Activated CD8-positive, alpha-beta memory T cell treated with anti-CD3 and anti-CD28 coated beads for 1 hour (primary cell): ENCODE results near the gene JARID2.

Experiments used
- DNase-seq, 2 donors: peaks; one replicate each; pipeline ENCODE4 v3.0.0-alpha.2; 2020; ENCODE audit warnings: low read depth in 1 of 2; ENCODE audit errors: extremely low read depth in 1 of 2

JARID2 gene

GRCh38 chr6:15264412-15264811, 18.5 kb downstream of the JARID2 start:
- no peak for DNase-seq

GRCh38 chr6:15264902-15265761, 19.3 kb downstream of the JARID2 start:
- no peak for DNase-seq

- DNase-seq: no peak
Measured at GRCh38 chr6:15265787-15266186, 19.9 kb downstream of the JARID2 start.

- DNase-seq: no peak
Measured at GRCh38 chr6:15266423-15266996, 20.6 kb downstream of the JARID2 start.

- DNase-seq: no peak
Measured at GRCh38 chr6:15267221-15267620, 21.4 kb downstream of the JARID2 start.

- no peak for DNase-seq
Measured at GRCh38 chr6:15268137-15268908, 22.5 kb downstream of the JARID2 start.

- DNase-seq: no peak
Measured at GRCh38 chr6:15269011-15269410, 23.1 kb downstream of the JARID2 start.

GRCh38 chr6:15269619-15270018, 23.8 kb downstream of the JARID2 start:
- DNase-seq: no peak

GRCh38 chr6:15270402-15270801, 24.5 kb downstream of the JARID2 start:
- DNase-seq: no peak

- no peak for DNase-seq
Measured at GRCh38 chr6:15272562-15272961, 26.7 kb downstream of the JARID2 start.

- no peak for DNase-seq
Measured at GRCh38 chr6:15274692-15275387, 29.0 kb downstream of the JARID2 start.

- DNase-seq: no peak
Measured at GRCh38 chr6:15276036-15276985, 30.4 kb downstream of the JARID2 start.

- DNase-seq: no peak
Measured at GRCh38 chr6:15279047-15279661, 33.3 kb downstream of the JARID2 start.

- DNase-seq: no peak
Measured at GRCh38 chr6:15280028-15280427, 34.2 kb downstream of the JARID2 start.

- DNase-seq: no peak
Measured at GRCh38 chr6:15280961-15281360, 35.1 kb downstream of the JARID2 start.

- no peak for DNase-seq
Measured at GRCh38 chr6:15282334-15282733, 36.5 kb downstream of the JARID2 start.

GRCh38 chr6:15283986-15284361, 38.1 kb downstream of the JARID2 start:
- no peak for DNase-seq

GRCh38 chr6:15284743-15285142, 38.9 kb downstream of the JARID2 start:
- DNase-seq: no peak

- no peak for DNase-seq
Measured at GRCh38 chr6:15285682-15286294, 39.9 kb downstream of the JARID2 start.
